HCT116 (cell line): Measurements from ENCODE around the gene NPFF.

Source experiments
- EZH2 ChIP-seq: fragments of 200-600 bp; sonication (generic); IDR thresholded peaks from 2 replicates; pipeline ENCODE4 v1.6.1; 2017; ENCODE audit warnings: antibody characterized with exemption, mixed run types
- POLR2A ChIP-seq: IDR thresholded peaks from 2 replicates; pipeline ENCODE4 v1.7.0; 2011; ENCODE audit warnings: borderline replicate concordance; ENCODE audit not compliant: insufficient read depth, insufficient read length; ENCODE audit errors: extremely low read depth
- POLR2AphosphoS5 ChIP-seq: IDR thresholded peaks from 2 replicates; pipeline ENCODE4 v1.6.1; 2011; ENCODE audit warnings: mild to moderate bottlenecking, low read depth, low read length, moderate library complexity
- RAD21 ChIP-seq: IDR thresholded peaks from 2 replicates; pipeline ENCODE4 v1.6.1; 2012; ENCODE audit warnings: low read depth, mild to moderate bottlenecking
- SRF ChIP-seq: IDR thresholded peaks from 2 replicates; pipeline ENCODE4 v1.6.1; 2012; ENCODE audit warnings: low read depth
- ZFX ChIP-seq: fragments of 450-650 bp; IDR thresholded peaks from 2 replicates; pipeline ENCODE4 v1.6.1; 2017
- ZNF274 ChIP-seq: fragments of 200-500 bp; sonication (Bioruptor generic); IDR thresholded peaks from 2 replicates; pipeline ENCODE4 v1.6.1; 2014; ENCODE audit warnings: mild to moderate bottlenecking, low read depth, low read length, inconsistent platforms
- TF ChIP-seq, protein P1 (sequence below), 3 experiments: fragments of 200-600 bp in 1 of 3; sonication (generic) in 1 of 3; IDR thresholded peaks in 2 of 3; conservative IDR thresholded peaks in 1 of 3; 2 replicates each; pipeline ENCODE4 v1.5.1; 2012 to 2017; ENCODE audit warnings: low read depth in 2 of 3, low read length in 2 of 3, antibody characterized with exemption in 1 of 3, borderline replicate concordance in 1 of 3, control low read depth in 1 of 3, mild to moderate bottlenecking in 1 of 3, mixed read lengths in 1 of 3, mixed run types in 1 of 3, moderate library complexity in 1 of 3; ENCODE audit not compliant: insufficient read depth in 1 of 3
- TF ChIP-seq, protein P2 (sequence below): IDR thresholded peaks from 2 replicates; pipeline ENCODE4 v1.6.1; 2012; ENCODE audit warnings: low read depth
- TF ChIP-seq, protein P3 (sequence below): IDR thresholded peaks from 2 replicates; pipeline ENCODE4 v1.6.1; 2012

DNA sequence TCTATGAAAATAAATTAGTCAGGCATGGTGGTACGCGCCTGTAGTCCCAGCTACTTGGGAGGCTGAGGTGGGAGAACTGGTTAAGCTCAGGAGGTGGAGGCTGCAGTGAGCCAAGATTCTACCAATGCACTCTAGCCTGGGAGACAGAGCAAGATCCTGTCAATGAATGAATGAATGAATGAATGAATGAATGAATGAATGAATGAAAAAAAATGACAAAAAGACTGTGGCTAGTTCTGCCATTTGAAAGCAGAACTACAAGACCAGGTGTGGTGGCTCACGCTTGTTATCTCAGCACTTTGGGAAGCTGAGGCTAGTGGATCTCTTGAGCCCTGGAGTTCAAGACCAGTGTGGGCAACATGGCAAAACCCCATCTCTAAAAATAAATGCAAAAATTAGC is 32.2 kb upstream of the NPFF start:
- TF ChIP-seq, protein P1, sequence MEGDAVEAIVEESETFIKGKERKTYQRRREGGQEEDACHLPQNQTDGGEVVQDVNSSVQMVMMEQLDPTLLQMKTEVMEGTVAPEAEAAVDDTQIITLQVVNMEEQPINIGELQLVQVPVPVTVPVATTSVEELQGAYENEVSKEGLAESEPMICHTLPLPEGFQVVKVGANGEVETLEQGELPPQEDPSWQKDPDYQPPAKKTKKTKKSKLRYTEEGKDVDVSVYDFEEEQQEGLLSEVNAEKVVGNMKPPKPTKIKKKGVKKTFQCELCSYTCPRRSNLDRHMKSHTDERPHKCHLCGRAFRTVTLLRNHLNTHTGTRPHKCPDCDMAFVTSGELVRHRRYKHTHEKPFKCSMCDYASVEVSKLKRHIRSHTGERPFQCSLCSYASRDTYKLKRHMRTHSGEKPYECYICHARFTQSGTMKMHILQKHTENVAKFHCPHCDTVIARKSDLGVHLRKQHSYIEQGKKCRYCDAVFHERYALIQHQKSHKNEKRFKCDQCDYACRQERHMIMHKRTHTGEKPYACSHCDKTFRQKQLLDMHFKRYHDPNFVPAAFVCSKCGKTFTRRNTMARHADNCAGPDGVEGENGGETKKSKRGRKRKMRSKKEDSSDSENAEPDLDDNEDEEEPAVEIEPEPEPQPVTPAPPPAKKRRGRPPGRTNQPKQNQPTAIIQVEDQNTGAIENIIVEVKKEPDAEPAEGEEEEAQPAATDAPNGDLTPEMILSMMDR (IDR thresholded peaks at IDR 0.05 in 2 of 3, conservative IDR thresholded peaks at IDR 0.05 in 1 of 3; ENCODE audit: borderline replicate concordance in 1 of 3, insufficient read depth in 1 of 3, low read depth in 2 of 3, low read length in 2 of 3): no peak
- no peak for TF ChIP-seq POLR2AphosphoS5
- TF ChIP-seq, protein P2, sequence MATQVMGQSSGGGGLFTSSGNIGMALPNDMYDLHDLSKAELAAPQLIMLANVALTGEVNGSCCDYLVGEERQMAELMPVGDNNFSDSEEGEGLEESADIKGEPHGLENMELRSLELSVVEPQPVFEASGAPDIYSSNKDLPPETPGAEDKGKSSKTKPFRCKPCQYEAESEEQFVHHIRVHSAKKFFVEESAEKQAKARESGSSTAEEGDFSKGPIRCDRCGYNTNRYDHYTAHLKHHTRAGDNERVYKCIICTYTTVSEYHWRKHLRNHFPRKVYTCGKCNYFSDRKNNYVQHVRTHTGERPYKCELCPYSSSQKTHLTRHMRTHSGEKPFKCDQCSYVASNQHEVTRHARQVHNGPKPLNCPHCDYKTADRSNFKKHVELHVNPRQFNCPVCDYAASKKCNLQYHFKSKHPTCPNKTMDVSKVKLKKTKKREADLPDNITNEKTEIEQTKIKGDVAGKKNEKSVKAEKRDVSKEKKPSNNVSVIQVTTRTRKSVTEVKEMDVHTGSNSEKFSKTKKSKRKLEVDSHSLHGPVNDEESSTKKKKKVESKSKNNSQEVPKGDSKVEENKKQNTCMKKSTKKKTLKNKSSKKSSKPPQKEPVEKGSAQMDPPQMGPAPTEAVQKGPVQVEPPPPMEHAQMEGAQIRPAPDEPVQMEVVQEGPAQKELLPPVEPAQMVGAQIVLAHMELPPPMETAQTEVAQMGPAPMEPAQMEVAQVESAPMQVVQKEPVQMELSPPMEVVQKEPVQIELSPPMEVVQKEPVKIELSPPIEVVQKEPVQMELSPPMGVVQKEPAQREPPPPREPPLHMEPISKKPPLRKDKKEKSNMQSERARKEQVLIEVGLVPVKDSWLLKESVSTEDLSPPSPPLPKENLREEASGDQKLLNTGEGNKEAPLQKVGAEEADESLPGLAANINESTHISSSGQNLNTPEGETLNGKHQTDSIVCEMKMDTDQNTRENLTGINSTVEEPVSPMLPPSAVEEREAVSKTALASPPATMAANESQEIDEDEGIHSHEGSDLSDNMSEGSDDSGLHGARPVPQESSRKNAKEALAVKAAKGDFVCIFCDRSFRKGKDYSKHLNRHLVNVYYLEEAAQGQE: no peak
- no peak for TF ChIP-seq ZNF274
- TF ChIP-seq, protein P3, sequence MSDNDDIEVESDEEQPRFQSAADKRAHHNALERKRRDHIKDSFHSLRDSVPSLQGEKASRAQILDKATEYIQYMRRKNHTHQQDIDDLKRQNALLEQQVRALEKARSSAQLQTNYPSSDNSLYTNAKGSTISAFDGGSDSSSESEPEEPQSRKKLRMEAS: no peak
- no peak for TF ChIP-seq RAD21
- TF ChIP-seq EZH2: no peak
- TF ChIP-seq ZFX: no peak
- no peak for TF ChIP-seq POLR2A
- no peak for TF ChIP-seq SRF
